Measurements from ENCODE around the gene TLK1. TPM values are rescaled to one million over a fixed set of nuclear protein-coding genes. Genes with fewer than 3 reads are reported as not detected.

Gene TLK1
- 7.8 and 11.0 TPM in 2 replicates for total RNA-seq

GRCh38 chr2:171160119-171160955, at the start of gene TLK1:
TLK1 (minus strand) TSS chr2:171160893; CDS start chr2:171160428, 465 bp downstream.

Other genes starting within 250 kb of the TLK1 start
- gene GORASP2, start 231.6 kb downstream of the TLK1 start, total RNA-seq = 102 and 110 TPM in 2 replicates